HFF-Myc (cell line): ENCODE measurements around the gene FBXW4.

Experiments used
- DNase-seq: peaks from one replicate; pipeline ENCODE4 v3.0.0-alpha.2; 2011; ENCODE audit warnings: low read depth; ENCODE audit errors: extremely low read depth
- H3K4me3 ChIP-seq: replicated peaks from 2 replicates; pipeline ENCODE4 v1.5.1; 2011; ENCODE audit warnings: low read depth, mild to moderate bottlenecking, control low read depth, low read length
- TF ChIP-seq, protein P1 (sequence below): IDR thresholded peaks from 2 replicates; pipeline ENCODE4 v1.5.1; 2012; ENCODE audit warnings: mild to moderate bottlenecking, low read depth, low read length, control low read depth; ENCODE audit errors: missing control alignments

FBXW4 gene

GRCh38 chr10:101708073-101708472 lies 13.1 kb upstream of the FBXW4 start:
- TF ChIP-seq, protein P1, sequence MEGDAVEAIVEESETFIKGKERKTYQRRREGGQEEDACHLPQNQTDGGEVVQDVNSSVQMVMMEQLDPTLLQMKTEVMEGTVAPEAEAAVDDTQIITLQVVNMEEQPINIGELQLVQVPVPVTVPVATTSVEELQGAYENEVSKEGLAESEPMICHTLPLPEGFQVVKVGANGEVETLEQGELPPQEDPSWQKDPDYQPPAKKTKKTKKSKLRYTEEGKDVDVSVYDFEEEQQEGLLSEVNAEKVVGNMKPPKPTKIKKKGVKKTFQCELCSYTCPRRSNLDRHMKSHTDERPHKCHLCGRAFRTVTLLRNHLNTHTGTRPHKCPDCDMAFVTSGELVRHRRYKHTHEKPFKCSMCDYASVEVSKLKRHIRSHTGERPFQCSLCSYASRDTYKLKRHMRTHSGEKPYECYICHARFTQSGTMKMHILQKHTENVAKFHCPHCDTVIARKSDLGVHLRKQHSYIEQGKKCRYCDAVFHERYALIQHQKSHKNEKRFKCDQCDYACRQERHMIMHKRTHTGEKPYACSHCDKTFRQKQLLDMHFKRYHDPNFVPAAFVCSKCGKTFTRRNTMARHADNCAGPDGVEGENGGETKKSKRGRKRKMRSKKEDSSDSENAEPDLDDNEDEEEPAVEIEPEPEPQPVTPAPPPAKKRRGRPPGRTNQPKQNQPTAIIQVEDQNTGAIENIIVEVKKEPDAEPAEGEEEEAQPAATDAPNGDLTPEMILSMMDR = no peak
- H3K4me3 ChIP-seq = no peak overlapping the region
- no peak for DNase-seq

DNA sequence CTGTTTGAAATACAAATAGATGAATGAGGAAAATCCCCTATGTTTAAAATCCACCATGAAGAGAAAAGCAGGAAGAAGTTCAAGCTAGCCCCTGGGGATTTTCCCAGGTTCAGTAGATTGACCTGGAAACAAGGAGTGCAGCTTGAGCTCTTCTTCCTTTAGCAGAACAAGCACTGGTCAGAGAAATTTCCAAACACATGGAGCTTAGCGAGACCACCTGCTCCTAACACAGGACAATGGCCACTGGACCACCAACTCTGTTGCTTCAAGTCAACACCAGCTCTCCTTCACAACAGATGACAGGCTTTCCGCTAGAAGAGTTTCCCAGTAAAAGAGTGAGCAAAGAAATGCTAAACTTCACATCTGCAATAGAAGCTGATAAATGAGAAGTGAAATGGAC lies 9.4 kb upstream of the FBXW4 start:
- no peak for DNase-seq
- TF ChIP-seq, protein P1 = no peak
- H3K4me3 ChIP-seq = no peak overlapping the region

- TF ChIP-seq, protein P1 = no peak
- DNase-seq = no peak
- no peak overlapping the region for H3K4me3 ChIP-seq
These were observed 1.7 kb upstream of the FBXW4 start for GRCh38 chr10:101696632-101697031.

- H3K4me3 ChIP-seq = peak overlapping the region; percentile 69
- no peak for DNase-seq
- TF ChIP-seq, protein P1 = no peak
These were observed 477 bp upstream of the FBXW4 start for GRCh38 chr10:101695404-101695890.

GRCh38 chr10:101693978-101694673 lies 844 bp downstream of the FBXW4 start:
- H3K4me3 ChIP-seq = peak overlapping the region; percentile 69
- TF ChIP-seq, protein P1 = no peak
- DNase-seq = no peak

GRCh38 chr10:101693651-101693977 lies 1.4 kb downstream of the FBXW4 start:
- no peak for DNase-seq
- TF ChIP-seq, protein P1 = no peak
- peak overlapping the region; percentile 69 for H3K4me3 ChIP-seq

- TF ChIP-seq, protein P1 = no peak
- no peak overlapping the region for H3K4me3 ChIP-seq
- DNase-seq = no peak
These were observed 3.9 kb downstream of the FBXW4 start for GRCh38 chr10:101691081-101691480.
